SK-N-MC (cell line): ENCODE results near the gene NDRG3.
"Not testable (repeated sequence)": the region's sequence is repeated elsewhere in the genome, so short reads cannot be mapped to it uniquely, and the experiment has no call there.

Source experiments
- DNase-seq: peaks from one replicate; pipeline ENCODE4 v3.0.0-alpha.2; 2011; ENCODE audit warnings: low read depth, low spot score
- H3K27ac ChIP-seq: fragments of 200-600 bp; sonication (generic); 2 replicates; pipeline ENCODE4 v1.5.1; 2016; ENCODE audit warnings: mixed run types
- H3K36me3 ChIP-seq: fragments of 200-600 bp; sonication (generic); 2 replicates; pipeline ENCODE4 v1.6.1; 2017; ENCODE audit warnings: antibody characterized with exemption, low read length, mixed read lengths; ENCODE audit not compliant: insufficient read depth
- H3K4me3 ChIP-seq: fragments of 200-600 bp; sonication (generic); 2 replicates; pipeline ENCODE4 v1.5.1; 2016
- H3K9ac ChIP-seq: fragments of 200-600 bp; sonication (generic); 2 replicates; pipeline ENCODE4 v1.8.0; 2017; ENCODE audit warnings: mixed run types, mixed read lengths; ENCODE audit not compliant: insufficient read length
- H3K9me3 ChIP-seq: fragments of 200-600 bp; sonication (generic); 2 replicates; pipeline ENCODE4 v1.6.1; 2017; ENCODE audit warnings: low read depth, mild to moderate bottlenecking, antibody characterized with exemption, low read length, moderate library complexity, mixed read lengths
- EZH2 ChIP-seq: fragments of 200-600 bp; sonication (generic); IDR thresholded peaks from one replicate; pipeline ENCODE4 v1.6.1; 2017; ENCODE audit warnings: antibody characterized with exemption
- FOXP2 ChIP-seq: optimal IDR thresholded peaks from 2 replicates; pipeline ENCODE3; 2011; ENCODE audit warnings: mild to moderate bottlenecking, moderate library complexity; ENCODE audit not compliant: insufficient read depth; ENCODE audit errors: extremely low read length, control extremely low read depth
- POLR2AphosphoS5 ChIP-seq: IDR thresholded peaks from 2 replicates; pipeline ENCODE4 v1.6.1; 2012; ENCODE audit warnings: mild to moderate bottlenecking, low read depth, low read length, borderline replicate concordance

The NDRG3 gene

DNA sequence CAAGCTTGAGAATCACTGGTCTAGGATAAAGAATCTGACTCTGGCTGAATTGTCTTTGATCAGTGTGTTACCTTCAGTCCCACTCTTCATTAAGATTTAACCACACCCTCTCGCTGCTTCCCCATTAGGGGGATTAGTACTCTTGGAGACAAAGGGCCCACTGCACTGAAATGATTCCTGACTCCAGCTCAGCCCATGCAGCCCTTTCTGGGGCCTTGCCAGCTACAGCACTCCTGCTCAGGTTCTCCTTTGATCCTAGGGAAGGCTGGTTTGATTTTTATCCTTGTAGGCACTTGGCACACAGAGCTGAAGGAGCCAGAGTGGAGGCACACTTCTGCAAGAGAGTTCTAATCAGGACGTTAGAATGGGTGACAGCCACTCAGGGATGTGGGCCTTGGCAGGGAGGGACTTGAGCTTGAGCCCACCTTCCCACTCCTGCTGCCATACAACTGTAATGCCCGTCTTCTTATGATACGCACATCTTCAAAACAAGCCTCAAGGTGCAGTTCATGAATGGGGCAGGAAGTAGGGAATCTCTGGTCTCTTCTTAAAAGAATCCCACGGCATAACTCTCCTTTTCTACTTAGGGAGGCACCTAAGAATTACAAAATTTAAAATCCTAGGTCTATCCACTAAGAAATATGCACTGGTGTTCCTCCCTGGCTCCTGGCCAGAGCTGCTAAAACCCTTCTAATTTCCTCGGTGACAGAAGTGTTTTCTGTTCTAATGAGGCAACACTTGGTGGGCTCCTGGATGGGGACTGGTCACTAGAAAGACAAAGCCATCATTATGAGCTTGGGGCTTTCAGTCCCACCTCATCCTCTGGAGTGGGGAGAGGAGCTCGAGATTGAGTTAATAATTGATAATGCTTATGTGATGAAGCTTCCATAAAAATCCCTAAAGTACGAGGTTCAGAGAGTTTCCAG, 98.4 kb downstream of the NDRG3 start:
- Histone ChIP-seq H3K9me3 (no peaks in the 10 kb centered on the region), H3K9ac (no peak overlapping the region), H3K4me3 (no peak overlapping the region), H3K27ac (no peak overlapping the region), H3K36me3 (no peaks in the 10 kb centered on the region)
- DNase-seq: no peak
- no peak for TF ChIP-seq POLR2AphosphoS5
- no peak for TF ChIP-seq FOXP2
- no peak for TF ChIP-seq EZH2

DNA sequence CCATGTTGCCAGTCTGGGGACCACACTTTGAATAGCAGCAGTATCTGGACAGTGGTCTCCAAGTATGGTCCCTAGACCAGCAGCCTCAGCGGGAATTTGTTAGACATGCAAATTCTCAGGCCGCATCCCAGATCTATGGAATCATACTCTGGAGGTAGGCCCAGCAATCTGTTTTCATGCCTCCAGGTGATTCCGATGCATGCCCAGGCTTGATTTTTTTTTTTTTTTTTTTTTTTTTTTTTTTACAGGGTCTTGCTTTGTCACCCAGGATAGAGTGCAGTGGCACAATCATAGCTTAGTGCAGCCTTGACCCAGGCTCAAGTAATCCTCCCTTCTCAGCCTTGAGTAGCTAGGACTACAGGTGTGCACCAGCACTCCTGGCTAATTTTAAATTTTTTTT, 99.2 kb downstream of the NDRG3 start:
- H3K27ac ChIP-seq: no peak overlapping the region
- TF ChIP-seq EZH2 (no peak), POLR2AphosphoS5 (no peak), FOXP2 (no peak)
- H3K4me3 ChIP-seq: no peak overlapping the region
- no peaks in the 10 kb centered on the region for H3K36me3 ChIP-seq
- DNase-seq: no peak
- H3K9me3 ChIP-seq: no peaks in the 10 kb centered on the region
- no peak overlapping the region for H3K9ac ChIP-seq

DNA sequence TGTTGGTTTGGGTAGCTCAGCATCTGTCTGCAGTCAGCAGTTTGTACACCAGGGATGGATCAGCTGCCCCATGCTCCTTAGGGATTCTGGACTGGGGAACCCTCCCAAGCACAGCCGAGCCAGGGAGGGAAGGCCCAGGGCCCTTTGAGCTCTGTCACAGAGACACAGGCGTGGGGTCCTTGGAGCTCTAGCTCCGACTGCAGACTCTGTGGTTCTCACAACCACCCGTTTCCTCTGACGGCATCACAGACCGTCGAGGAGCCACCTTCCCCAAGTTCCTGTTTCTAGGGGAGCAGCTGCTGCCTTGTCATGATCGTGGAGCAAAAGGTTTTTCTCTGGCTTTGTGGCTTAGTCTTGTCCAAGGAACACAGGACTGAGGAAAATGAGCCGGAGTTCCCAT, 99.9 kb downstream of the NDRG3 start, which contains the start of gene SLA2:
Gene SLA2 (minus strand): TSS at position 199 of the 400 bp plus-strand sequence. CDS start 4,861 bp downstream, outside the sequence.
- Histone ChIP-seq H3K36me3 (no peaks in the 10 kb centered on the region), H3K4me3 (no peak within 1 kb of the TSS), H3K27ac (no peak within 1 kb of the TSS), H3K9me3 (no peaks in the 10 kb centered on the region), H3K9ac (no peak within 1 kb of the TSS)
- no peak for TF ChIP-seq EZH2
- TF ChIP-seq POLR2AphosphoS5: no peak
- no peak for TF ChIP-seq FOXP2
- DNase-seq: no peak

DNA sequence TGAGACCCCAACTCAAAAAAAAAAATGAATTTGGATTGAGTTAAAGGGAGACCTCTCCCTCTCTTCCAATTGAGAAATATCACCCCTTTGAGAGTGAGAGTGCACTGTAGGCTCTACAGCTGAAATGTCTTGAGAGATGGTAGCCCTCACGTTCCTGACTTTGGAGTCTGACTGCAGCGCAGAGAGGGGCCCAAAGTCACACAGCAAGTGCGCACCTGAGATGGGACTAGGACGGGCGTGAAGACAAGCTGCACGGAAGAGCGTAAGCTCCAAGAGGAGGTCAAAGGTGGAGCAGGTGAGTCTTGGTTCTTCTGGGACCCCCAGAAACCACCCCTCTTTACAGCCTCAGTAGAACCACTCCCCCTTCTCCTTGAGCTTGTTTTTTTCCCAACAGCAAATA, 100.5 kb downstream of the NDRG3 start:
- H3K27ac ChIP-seq: no peak overlapping the region
- H3K9me3 ChIP-seq: no peaks in the 10 kb centered on the region
- no peak for TF ChIP-seq EZH2
- no peak for TF ChIP-seq FOXP2
- no peak for TF ChIP-seq POLR2AphosphoS5
- DNase-seq: no peak
- H3K4me3 ChIP-seq: no peak overlapping the region
- no peaks in the 10 kb centered on the region for H3K36me3 ChIP-seq
- no peak overlapping the region for H3K9ac ChIP-seq

DNA sequence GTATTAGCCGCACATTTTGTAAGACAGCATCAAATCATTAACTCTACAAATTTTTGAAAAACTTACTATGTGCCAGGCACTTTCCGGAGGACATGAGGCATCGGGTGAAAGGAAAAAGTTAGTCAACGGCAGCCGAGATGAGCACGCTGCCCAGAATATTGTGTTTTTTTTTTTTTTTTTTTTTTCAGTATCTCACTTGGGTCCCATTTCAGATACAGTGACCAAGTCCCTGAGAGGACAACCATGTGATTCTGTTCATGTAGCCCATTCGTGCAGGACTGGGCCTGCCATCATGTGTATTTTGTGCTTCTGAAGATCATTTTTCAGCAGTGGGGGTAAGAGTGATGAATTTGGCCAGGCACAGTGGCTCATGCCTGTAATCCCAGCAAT, 101.2 kb downstream of the NDRG3 start:
- H3K9ac ChIP-seq: no peak overlapping the region
- H3K36me3 ChIP-seq: no peaks in the 10 kb centered on the region
- DNase-seq: no peak
- TF ChIP-seq EZH2 (no peak), POLR2AphosphoS5 (no peak), FOXP2 (no peak)
- H3K27ac ChIP-seq: no peak overlapping the region
- no peak overlapping the region for H3K4me3 ChIP-seq
- H3K9me3 ChIP-seq: no peaks in the 10 kb centered on the region

DNA sequence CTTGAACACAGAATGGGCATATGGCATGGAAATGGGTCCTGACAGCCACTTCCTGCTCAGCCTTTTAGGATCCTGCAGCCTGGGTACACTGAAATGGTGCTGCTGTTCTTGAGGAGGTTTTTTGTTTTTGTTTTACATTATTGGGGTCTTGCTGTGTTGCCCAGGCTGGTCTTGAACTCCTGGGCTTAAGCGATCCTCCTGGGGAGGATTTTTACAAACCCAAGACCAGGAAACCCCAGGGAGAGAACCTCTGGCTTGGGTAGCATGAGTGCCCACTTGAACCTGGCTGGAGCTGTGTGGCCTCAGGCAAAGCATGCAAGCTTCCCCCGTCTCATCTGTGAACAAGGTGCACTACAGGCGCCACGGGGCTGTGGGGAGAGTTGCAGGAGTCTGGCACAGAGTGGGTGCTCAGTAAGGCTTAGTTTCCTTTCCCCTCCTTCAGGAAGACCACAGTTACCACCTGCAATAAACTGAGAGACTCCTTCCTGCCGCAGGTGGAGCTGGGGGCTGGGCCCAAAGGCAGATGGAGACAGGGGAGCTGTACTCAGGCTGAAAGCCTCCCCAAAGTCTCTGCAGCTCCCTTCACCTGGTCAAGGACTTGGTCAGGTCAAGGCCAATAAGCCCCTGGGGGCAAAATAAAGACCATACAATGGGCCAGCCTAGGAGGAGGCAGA, 101.7 kb downstream of the NDRG3 start:
- no peaks in the 10 kb centered on the region for H3K36me3 ChIP-seq
- H3K9ac ChIP-seq: no peak overlapping the region
- no peak for TF ChIP-seq EZH2
- TF ChIP-seq POLR2AphosphoS5: no peak
- TF ChIP-seq FOXP2: no peak
- no peak for DNase-seq
- H3K9me3 ChIP-seq: no peaks in the 10 kb centered on the region
- no peak overlapping the region for H3K27ac ChIP-seq
- H3K4me3 ChIP-seq: no peak overlapping the region

DNA sequence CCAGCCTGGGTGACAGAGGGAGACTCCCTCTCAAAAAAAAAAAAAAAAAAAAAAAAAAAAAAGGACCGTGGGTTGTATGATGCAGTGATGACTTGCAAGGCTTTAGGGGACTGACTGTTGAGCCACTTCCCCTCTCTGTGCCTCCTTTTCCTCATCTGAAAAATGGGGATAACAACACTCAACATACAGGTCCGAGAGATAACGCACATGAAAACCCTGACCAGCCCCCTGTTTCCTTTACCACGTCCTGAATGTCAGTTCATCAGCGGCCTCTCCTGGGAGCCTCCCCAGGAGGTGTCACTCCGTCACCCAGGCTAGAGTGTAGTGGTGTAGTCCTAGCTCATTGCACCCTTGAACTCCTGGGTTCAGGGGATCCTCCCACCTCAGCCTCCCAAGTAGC, 103.8 kb downstream of the NDRG3 start:
- H3K36me3 ChIP-seq: no peaks in the 10 kb centered on the region
- no peak overlapping the region for H3K27ac ChIP-seq
- H3K9ac ChIP-seq: no peak overlapping the region
- no peak overlapping the region for H3K4me3 ChIP-seq
- no peak for DNase-seq
- TF ChIP-seq FOXP2 (no peak), EZH2 (no peak), POLR2AphosphoS5 (no peak)
- H3K9me3 ChIP-seq: no peaks in the 10 kb centered on the region

DNA sequence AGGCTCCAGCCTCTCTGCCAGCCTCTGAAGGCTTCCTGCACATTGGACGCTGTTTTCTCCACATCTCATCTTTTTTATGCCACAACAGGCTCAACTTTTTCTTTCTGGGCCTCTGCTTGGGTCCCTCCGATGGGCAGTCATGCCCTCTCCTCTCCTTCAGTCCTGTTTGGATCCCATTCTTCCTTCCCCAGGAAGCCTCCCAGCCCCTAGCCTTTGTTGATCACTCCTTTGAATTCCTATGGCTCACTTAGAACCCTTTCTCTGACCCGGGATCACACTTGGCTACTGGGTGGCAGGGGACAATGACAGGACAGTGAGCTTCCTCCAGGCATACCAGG, 104.4 kb downstream of the NDRG3 start:
- Histone ChIP-seq H3K9me3 (no peaks in the 10 kb centered on the region), H3K36me3 (no peaks in the 10 kb centered on the region), H3K4me3 (no peak overlapping the region), H3K9ac (no peak overlapping the region), H3K27ac (no peak overlapping the region)
- TF ChIP-seq FOXP2 (no peak), EZH2 (no peak), POLR2AphosphoS5 (no peak)
- DNase-seq: no peak

DNA sequence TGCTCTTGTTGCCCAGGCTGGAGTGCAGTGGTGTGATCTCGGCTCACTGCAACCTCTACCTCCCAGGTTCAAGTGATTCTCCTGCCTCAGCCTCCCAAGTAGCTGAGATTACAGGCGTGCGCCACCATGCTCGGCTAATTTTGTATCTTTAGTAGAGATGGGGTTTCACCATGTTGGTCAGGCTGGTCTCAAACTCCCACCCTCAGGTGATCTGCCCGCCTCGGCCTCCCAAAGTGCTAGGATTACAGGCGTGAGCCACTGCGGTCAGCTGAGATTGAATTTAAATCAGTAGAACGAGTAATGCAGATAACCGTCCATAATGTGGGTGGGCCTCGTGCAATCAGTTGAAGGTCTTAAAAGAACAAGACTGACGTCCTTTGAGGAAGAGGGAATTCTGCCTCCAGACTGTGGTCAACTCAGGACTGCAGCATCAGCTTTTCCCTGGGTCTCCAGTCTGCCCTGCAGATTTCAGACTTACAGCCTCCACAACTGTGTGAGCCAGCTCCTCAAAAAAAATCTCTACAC, 107.0 kb downstream of the NDRG3 start:
- not testable (repeated sequence) for H3K9ac ChIP-seq, H3K9me3 ChIP-seq, H3K36me3 ChIP-seq, H3K27ac ChIP-seq, H3K4me3 ChIP-seq, DNase-seq
